HG03103 (cell line): Measurements from ENCODE around the gene VANGL2.

Experiments
- ATAC-seq: cut with Tn5 transposase; IDR thresholded peaks from one replicate; pipeline ENCODE4 v1.9.1; 2021; ENCODE audit warnings: low read depth; ENCODE audit not compliant: unreplicated experiment

VANGL2 gene

DNA sequence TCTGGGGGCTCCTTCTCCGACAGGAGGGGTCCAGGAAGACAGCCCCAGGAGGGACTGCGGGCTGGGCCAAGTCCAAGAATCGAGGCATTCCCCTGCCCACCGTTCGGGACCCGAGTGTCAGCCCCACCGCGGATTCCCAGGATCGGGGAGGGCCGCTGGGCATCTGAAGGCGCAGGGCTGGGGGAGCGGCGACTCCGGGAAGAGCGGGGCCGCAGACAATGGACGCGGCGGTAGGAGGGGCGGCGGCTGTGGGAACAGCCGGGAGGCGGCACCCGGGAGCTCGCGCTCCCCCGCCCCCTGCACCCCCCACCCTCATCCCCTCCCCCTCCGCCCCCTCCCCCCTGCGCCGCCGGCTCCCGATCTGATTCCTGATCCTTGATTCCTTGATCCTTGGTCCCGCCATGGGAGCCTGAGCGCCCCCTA, at the start of gene VANGL2:
Gene VANGL2, plus strand, starts transcription at position 342 of the 423 bp plus-strand sequence. CDS start 15,274 bp downstream, outside the sequence.
- no peak for ATAC-seq

DNA sequence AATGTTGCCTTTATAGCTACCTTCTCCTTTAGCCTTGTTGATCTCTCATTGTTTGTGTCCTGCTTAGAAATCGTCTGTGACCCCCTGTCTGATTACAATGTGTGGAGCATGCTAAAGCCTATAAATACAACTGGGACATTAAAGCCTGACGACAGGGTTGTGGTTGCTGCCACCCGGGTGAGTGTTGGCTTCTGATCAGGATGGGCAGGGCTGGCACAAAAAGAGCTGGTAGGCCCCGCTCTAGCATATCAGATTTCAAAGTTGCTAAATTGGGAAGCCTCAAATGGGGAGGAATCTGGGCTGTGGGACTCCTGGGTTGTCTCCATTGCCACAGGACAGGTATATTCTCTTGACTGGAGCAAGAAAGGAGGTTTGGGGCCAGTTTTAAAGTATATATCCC, 48.7 kb upstream of the VANGL2 start:
- no peak for ATAC-seq

DNA sequence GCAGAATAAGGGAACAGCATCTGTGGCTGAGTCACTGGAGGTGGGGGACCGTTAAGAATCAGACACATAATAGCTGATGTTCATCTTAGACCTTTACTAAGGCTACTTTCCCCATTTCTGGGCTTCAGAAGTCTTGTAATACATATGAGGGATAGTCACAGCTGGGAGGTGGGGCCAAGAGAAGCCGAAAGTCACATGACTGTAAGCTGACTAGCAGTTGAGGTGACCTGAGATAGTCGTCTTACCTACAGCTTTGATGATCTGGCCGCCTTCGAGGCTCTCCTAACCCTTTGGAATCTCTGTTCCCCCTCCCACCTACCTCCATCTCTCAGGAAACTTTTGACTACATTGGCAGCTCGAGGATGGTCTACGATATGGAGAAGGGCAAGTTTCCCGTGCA, 47.8 kb upstream of the VANGL2 start:
- no peak for ATAC-seq

DNA sequence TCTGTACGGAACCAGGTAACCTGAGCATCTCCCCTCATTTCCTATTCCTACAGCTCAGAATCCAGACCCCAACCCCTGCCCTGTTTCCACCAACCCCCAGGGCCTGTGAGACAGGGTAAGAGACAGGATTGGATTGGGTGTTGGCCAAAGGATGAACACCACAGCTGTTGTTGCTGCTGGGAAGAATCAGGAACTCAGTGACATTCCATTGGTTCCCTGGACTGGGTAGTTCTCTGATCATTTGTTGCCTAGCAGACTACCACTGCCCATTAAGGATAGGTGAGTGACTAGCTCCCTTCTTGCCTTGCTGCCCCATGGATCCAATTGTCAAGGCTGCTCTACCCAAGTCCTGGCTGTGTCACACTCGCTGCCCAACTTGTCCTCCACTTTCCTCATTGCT, 47.1 kb upstream of the VANGL2 start:
- no peak for ATAC-seq

DNA sequence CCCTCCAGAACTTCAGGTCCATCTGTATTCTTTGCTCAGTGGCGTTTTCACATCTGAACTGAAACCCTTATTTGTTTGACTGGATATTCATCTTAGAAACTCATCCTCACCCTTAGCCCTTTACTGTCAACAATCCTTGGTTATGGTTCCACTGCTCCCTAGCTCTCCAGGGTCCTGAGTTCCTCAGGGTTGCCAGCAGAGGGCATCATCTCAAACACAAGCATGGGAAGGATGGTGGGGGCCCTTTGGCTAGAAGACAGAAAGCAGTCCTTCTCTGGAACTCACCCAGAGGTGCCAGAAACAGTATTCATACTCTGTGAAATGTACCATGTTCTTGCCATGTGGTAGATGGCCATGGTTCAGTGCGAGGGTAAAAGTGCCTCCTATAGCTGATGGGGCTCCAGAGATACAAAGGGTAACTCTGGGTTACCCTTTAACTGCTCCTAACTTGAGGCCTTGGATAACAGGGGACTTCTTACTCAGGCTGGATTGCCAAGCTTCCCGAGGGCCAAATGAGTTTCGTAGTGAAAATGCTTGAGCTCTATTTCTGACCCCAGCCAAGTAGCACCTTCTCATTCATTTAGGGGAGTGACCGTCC, 45.9 kb upstream of the VANGL2 start:
- ATAC-seq, result no peak

DNA sequence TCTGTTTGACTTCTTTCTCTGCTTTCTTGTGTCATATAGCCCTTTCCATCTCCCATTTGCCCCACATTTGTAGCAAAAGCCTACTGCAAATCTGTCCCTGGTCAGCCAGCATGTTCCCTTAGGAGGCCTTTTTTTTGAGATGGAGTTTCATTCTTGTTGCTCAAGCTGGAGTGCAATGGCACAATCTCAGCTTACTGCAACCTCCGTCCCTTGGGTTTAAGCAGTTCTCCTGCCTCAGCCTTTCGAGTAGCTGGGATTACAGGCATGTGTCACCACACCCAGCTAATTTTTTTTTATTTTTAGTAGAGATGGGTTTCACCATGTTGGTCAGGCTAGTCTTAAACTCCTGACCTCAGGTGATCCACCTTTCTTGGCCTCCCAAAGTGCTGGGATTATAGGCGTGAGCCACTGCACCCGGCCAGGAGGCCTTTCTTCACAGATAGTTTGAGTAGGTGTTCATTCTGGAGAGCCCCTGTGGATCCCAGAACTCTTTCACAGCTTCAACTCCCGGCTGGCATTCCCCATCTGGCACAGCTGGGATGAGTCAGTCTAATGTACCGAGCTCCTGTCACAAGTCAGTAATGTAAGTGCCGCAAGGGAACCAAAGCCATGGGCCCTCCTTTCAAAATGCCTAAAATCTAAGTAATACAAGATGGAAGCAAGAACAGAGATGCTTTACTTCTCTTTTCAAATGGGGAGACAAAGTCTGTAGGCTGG, 42.9 kb upstream of the VANGL2 start:
- no peak for ATAC-seq

DNA sequence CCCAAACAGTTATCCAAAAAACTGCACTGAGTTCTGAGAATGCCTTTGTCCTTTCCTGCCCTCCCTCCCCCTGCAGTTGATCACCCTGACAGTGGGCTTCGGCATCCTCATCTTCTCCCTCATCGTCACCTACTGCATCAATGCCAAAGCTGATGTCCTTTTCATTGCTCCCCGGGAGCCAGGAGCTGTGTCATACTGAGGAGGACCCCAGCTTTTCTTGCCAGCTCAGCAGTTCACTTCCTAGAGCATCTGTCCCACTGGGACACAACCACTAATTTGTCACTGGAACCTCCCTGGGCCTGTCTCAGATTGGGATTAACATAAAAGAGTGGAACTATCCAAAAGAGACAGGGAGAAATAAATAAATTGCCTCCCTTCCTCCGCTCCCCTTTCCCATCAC, 42.3 kb upstream of the VANGL2 start:
- no peak for ATAC-seq

DNA sequence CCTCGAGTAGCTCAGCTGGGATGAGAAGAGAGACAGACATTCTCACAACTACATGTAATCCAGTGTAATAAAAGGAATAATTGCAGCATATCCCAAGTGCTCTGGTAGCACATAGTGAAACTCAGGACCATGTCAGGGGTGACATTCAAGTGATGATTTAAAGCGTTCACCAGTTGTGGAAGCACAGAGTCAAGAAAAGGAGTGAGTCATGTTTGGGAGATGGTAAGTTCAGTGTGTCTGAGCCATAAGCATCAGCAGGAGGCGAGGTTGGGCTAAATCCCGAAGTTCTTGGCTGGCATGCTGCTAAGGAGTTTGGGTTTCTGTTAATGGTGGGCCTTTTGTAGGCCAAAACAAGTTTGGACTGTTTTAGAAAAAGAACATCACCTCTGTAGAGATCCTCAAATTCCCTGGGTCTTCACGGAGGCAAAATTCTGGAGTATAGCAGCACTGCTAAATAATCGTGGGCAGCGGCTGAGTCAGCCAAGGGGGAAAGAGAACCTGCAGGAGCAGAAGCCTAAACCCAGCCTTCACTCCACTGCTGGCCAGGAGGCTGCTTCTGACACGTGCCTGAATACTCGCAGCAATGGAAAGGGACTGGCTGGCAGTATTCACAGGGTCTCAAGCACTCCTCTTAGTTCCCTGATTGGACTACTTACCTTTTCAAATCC, 40.7 kb upstream of the VANGL2 start:
- no peak for ATAC-seq

DNA sequence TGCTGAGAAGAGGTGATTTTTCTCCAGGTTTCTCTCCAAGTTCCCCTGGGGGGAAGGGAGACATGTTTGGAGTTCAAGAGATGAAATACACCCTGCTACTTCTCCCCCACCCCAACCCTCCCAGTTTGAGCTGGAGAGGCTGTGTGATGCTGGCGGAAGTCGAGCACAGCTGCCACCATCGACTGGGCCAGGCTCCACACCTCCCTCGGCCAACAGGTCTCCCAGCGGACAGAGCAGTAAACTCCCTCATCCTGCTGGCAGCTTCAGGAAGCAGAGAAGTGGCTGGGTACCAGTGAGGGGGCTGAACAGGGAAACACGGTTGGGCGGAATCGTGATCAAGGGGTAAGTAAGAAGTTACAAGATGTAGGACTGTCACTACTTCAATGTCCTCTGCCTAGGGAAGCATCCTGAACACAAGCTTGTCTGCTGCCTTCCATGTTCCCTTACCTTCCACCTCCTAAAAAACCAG, 40.1 kb upstream of the VANGL2 start:
- ATAC-seq, result no peak

DNA sequence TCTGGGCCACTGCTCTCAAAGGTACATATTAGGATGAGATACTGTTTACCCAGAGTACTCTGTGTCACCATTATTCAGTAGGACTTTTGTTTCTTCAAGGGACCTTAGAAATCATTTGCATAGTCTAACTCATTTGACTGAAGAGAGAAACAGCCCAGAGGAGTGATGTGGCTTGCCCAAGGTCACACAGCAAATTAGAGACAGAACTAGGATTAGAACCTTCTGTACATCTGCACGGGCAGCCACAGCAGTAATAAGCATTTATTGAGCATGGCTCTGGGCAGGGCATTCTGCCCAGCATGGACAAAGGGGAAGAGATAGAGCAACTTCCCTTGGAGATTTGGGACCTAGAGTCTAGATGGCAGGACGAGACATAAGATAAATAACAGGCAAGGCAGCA, 39.2 kb upstream of the VANGL2 start:
- ATAC-seq, result no peak

DNA sequence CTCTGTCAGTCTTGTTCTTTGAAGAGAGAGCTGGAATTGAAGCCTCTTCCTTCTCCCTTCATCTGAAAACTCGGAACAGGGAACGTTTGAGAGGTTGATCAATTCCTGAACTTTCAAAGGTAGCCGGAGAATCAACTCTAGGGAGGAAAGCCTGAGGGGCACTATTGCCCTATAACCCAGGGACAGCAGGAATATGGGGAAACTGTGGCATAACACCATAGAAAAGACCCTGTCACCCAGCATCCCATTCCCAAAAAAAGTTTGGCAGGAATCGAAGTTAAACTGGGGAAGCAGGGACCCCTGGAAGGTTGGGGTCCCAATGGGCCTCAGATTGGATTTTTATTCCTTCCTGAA, 38.6 kb upstream of the VANGL2 start:
- no peak for ATAC-seq

DNA sequence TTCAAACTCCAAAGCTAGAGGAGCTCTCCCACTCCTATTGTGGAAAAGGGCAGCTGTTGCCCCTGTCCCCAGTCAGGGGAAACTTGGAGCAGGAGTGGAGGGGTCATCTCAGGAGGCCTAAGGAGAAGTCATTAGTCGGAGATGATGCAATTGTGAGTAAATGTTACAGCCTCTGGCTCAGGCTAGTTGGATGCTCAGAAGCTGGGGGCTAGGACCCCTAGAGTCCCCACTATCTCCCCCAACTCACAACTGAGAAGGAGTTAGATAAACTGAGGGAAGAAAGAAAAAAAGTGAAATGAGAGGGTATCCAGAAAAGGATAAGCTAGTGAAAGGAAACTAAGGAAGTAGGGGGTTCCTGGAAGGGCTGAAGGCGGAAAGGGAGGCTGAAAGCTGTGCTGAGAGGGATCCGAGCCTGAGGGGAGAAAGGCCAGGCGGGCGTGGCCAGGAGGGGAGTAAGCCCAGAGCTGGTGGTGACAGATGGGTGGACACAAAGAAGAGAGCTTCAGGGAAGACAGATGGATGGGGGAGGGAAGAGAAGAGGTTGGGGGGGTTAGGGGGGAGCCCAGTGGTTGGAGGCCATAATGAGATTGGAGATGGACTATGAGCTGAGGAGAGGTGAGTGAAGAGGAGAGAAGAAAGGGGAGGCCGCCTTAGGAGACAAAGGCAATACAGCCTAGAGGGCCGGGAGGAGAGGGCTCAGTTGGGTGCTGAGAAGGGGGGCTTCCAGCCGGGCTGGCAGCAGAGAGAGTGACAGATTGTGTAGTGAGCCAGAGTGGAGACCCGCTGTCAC, 38.0 kb upstream of the VANGL2 start:
- ATAC-seq, result no peak

DNA sequence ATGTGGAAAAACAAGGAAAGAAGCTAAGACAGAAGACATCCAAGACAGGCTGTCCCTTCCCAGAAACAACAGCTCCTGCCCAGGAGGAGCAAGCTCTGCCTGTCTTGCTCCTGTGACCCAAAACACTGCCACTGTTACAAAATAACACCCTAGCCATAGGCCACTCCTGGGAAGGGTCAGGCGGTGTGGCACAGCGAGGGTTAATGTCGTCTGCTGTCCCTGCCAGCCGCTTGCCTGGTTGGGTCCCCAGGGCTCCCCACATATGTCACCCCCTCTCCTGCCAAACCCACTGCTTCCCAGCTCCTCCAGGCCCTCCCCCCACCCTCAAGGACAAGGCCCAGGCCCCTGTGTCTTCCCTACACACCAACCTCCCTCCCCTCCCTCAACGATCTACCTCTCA, 37.4 kb upstream of the VANGL2 start:
- no peak for ATAC-seq

DNA sequence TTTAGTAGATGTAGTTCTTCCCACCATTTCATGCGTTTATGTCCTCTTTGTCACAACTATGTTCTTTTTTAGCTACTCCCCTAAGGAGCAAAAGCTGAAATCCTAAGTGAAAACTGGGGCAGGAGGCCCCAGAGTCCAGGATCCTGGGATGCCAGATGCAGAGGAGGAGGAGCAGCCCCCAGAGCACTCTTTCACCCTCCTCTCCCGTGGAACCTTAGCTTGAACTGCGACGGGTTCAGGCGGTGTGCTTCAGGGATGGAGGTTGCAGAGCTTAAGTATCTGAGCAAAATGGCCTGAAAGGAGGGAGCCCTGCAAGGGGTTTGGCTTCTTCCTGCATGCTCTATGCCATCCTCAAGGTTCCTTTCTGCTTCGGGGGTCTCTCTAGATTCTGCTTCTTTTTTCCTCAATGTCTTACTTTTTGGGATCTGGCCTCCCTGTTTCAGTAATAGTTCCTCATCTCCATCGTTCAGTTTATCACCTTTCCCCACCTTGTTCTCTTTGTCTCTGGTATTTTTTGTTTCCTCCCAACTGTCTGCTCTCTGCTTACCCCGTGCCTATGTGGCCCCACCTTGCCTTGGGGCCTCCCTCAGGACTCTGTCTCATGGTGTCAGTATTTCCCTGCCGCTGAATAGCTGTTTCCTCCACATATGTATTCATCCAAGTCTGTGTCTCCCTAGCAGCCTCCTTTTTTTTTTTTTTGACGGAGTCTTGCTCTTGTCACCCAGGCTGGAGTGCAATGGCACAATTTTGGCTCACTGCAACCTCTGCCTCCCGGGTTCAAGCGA, 36.2 kb upstream of the VANGL2 start:
- ATAC-seq, result no peak

DNA sequence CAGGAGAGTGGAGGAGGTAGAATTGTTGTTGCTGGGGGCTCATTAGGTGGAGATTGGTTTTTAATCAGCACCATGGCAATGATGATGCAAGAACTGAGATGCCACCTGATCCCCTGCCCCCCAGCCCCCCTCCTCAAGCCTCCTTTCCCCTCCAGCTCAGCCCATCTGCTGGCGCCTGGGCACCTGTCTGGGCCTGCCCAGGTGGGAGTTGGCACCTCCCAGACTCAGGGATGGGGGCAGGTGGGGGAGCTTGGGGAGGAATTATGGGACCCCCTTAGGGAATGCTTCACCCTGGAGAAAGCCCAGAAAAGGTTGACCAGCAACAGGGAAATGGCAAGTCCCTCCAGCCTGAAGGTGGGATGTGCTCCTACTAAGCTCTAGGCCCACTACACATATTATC, 35.0 kb upstream of the VANGL2 start:
- ATAC-seq, result no peak

DNA sequence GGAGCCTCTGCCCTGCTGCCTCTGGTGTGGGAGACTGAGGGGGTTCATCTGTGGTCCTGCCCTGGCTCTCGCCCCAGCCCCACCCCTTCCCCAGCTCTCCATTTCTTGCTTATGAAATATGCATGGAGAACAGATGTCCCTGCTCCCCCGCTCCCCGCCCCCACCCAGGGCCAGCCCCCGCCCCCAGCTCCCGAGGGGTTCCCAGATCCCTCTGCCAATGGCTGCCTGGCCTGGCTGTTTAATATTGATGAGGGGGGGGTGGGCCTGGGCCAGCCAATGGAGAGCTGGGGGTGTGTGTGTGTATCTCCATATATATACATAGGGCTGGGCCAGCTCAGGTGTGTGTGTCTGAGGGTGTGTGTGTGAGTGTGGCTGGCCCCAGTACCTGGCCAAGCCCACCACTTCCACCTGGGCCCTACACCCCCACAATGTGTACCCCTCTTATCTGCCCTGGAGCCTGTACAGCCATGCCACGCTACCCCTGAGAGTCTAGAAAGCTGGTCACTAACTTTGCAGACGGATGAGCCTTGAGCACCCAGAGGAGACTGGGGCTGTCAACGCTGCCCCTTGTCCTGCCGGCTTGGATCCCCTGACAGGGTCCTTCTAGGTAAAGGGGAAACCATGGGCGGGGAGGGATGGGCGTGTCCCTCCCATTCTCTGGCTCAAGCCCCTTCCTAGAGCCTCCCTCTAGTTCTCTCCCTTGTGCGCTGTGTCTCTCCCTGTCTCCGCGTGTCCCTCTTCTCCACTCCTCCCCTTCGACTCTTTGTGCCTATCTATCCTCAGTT, 33.4 kb upstream of the VANGL2 start, which contains the start of gene NHLH1:
Gene NHLH1, plus strand, starts transcription at position 341 of the 785 bp plus-strand sequence. CDS start 3,661 bp downstream, outside the sequence.
- ATAC-seq, result no peak

DNA sequence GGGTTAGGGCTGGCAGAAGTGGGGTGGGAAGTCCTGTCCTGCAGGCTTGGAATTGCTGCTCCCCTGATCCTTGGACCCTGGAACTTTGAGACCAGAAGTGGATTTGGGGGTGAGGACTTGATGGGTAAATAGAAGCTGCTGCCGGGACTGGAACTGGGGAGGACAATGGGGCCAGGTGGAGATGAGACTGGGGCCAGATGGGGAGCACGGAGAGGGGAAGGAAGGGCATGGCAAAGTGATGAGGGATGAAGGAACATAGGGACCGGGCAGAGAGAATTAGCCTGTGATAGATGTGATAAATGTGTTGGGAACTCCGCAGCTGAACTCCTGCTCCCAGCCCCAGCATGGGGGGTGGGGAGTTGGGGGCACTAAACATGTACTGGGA, 32.9 kb upstream of the VANGL2 start:
- ATAC-seq, result no peak

DNA sequence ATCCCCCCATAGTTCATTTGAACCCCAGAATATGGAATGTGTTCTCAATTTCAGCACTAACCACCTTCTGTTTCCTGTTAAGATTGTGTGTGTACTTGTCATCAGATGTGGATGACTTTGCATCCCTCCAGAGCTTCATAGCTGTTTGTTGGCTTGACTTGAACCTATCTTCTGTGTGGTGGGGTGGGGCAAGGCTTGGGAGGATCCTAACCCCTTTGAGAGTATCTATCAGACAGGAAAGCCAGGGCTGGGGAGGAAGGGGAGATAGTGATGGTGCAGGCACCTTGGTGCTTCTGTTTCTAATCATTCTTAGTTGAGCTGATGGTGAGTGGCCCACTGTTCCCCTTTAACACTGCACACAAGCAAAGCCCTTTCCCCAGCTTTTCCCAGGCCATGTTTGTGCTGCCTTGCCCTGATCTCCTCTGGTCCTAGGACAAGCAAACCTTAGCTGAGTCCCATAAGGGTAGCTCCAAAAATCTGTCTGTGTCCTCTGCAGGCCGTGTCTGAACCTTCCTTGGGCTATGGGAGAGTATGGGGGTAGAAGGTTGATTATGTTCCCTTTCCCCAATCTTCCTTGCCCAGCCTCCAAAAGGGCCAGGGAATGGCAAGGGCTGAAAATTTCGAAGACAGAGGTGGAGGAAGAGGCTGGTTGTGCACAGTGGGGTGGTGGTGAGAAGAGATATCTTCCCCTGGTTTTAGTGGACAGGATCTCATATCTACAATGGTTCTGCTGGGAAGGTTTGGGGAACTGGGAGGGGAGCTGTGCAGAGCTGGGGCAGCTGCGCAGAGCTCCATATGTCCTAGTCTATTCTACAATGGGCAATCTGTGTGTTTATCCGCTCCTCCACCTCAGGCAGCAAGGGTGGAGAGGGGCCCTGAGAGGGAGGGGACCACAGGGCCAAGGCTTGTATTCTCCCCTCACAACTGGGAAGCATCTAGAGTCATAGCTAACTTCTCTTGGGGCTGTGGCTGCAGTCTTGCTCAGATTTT, 32.1 kb upstream of the VANGL2 start:
- ATAC-seq, result no peak
